ACHN (cell line): Measurements from ENCODE around the gene DLGAP1.

Experiments
- DNase-seq: peaks from one replicate; pipeline ENCODE4 v3.0.0-alpha.2; 2015
- in situ Hi-C: cut with HindIII; loops from 2 replicates; pipeline ENCODE4 v1.10.0; 2017; ENCODE audit warnings: low sequenced_read_pairs, low pct_ligation_motif_present, low pct_unique_long_range_greater_than_20kb

DLGAP1 gene

GRCh38 chr18:3803350-3803749 lies 651.8 kb downstream of the DLGAP1 start:
- in situ Hi-C loops = no loop called here
- DNase-seq = no peak

GRCh38 chr18:3799515-3799914 lies 655.6 kb downstream of the DLGAP1 start:
- no peak for DNase-seq
- in situ Hi-C loops = no loop called here

GRCh38 chr18:3798032-3798431 lies 657.1 kb downstream of the DLGAP1 start:
- no peak for DNase-seq
- in situ Hi-C loops = no loop called here

GRCh38 chr18:3796434-3796833 lies 658.7 kb downstream of the DLGAP1 start:
- in situ Hi-C loops = no loop called here
- DNase-seq = no peak

GRCh38 chr18:3794537-3795348 lies 660.4 kb downstream of the DLGAP1 start:
- in situ Hi-C loops = no loop called here

GRCh38 chr18:3793545-3793944 lies 661.6 kb downstream of the DLGAP1 start:
- DNase-seq = no peak
- in situ Hi-C loops = no loop called here

More at GRCh38 chr18:3794537-3795348, 660.4 kb downstream of the DLGAP1 start:
- DNase-seq = no peak

DNA sequence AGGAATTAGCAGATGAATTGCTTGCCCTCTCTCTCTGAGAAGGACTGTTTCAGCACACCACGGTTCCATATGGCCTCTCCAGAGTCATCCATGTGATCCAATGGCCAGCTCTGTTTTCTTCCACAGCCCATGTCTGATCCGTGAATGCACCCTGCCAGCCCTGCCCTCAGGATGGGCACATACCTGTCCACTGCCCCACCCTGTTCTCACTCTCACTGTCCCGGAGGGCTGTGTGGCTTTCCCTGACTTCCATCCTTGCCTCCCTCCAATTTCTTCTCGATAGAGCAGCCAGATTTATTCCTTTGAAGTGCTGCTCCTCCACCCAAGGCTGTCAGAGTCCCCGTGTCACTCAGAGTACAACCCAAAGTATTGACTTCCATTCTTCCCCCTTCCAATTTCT lies 662.0 kb downstream of the DLGAP1 start:
- DNase-seq = no peak
- in situ Hi-C loops = no loop called here

DNA sequence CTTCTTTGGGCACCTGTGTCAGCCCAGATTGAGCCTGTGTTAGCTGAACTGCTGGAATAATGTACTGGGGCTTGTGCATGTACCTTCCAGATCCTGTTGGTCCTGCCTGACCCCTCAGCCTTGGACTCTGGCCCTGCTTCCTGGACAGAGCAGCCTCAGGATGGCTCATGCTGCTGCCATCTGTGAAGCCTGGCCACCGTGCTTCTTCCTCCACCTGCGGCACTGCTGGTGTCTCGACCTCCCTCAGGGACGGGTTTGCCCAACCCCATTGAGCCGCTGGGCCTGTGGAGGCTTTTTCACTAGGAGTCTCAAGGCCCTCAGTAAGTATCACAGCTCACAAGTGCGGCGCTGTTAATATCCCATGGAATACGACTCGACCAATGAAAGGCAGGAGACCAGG lies 662.4 kb downstream of the DLGAP1 start:
- DNase-seq = no peak
- in situ Hi-C loops = no loop called here

DNA sequence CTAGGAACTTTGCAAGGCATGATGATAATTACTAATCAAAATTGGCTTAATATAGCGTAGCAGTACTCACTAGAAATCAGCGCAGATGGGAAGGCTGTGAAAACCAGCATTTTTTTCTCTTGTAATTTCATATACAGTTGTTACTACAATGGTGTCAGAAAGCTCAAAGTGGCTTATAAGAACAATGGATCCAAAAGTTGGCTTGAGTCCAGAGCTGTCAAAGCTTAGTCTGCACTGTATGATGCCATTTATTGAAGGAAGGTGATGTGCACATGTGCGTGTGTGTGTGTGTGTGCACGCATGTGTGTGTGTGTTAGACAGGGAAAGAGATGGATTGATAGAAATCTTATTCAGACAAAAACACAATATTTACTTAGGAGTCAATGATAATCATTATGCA lies 663.9 kb downstream of the DLGAP1 start:
- no peak for DNase-seq
- in situ Hi-C loops = no loop called here

GRCh38 chr18:3790703-3791102 lies 664.4 kb downstream of the DLGAP1 start:
- no peak for DNase-seq
- in situ Hi-C loops = no loop called here

DNA sequence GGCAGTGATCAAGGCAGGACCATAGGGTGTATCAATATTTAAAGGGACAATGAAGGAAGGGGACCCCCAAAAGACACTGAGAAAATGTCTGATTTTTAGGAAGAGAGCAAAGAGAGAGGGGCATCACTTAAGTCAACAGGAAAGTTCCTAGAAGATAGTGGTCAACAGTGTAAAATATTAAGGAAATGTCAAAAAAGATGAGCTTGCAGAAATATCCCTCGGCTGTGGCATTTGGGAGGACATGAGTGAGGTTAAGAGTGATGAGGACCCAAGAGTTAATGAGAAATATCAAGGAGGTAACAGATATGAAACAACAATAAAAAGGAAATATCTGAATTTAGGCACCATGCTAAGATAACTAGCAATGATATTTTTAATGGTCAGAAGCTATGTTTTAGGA lies 665.6 kb downstream of the DLGAP1 start:
- DNase-seq = no peak
- in situ Hi-C loops = no loop called here

GRCh38 chr18:3784949-3785348 lies 670.2 kb downstream of the DLGAP1 start:
- no peak for DNase-seq
- in situ Hi-C loops = no loop called here

DNA sequence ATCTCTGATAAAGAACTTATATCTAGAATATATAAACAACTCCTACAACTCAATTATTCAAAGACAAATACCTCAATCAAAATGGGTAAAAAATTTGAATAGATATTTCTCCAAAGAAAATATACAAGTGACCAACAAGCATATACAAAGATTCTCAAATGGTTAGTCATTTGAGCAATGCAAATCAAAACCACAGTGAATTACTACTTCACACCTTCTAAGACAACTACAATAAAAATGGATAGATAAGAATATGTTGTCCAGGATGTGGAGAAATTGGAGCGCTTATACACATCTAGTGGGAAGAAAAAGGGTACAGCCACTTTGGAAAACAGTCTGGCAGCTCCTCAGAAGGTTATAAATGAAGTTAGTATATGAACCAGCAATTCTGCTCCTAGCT lies 672.2 kb downstream of the DLGAP1 start:
- in situ Hi-C loops = no loop called here
- DNase-seq = no peak

DNA sequence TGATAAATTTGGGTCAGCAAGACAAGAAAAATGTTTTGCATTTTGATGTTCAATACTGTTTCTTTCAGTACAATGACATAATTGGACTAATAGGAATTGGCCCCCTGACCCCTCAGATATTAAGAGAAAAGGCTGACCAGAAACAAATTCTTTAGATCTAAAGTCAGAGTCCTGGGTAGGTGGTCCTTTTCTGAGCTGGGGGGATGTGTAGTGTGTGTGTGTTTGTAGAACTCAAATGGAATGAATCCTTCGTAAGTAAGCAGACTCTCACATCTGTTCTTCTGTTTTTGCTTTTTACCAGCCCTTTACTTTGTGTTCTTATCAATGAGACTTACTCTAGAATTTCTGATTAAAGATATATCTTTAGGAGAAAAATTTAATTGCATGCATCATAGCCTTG lies 677.4 kb downstream of the DLGAP1 start:
- DNase-seq = no peak
- in situ Hi-C loops = no loop called here

DNA sequence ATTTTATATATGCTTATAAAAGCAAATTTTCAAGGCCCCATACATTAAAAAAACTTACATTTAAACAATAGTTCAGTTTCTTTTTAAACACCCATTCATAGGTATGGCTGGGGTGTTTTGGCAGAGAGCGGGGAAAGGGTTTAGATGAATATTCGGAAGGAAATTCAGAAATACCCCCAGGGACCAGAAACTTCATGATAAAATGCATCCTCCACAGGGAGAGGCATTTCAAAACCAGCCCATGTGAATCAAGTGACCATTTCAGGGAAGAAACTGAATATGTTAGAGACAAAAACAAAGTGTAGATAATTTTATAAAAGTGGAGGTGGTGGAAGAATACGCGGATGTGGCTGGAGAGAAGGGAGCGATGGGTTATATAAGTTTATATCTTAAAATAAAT lies 678.0 kb downstream of the DLGAP1 start:
- in situ Hi-C loops = no loop called here
- no peak for DNase-seq

GRCh38 chr18:3775996-3776395 lies 679.1 kb downstream of the DLGAP1 start:
- DNase-seq = no peak
- in situ Hi-C loops = no loop called here

- in situ Hi-C loops = no loop called here
Measured at GRCh38 chr18:3773303-3773702, 681.8 kb downstream of the DLGAP1 start.

DNA sequence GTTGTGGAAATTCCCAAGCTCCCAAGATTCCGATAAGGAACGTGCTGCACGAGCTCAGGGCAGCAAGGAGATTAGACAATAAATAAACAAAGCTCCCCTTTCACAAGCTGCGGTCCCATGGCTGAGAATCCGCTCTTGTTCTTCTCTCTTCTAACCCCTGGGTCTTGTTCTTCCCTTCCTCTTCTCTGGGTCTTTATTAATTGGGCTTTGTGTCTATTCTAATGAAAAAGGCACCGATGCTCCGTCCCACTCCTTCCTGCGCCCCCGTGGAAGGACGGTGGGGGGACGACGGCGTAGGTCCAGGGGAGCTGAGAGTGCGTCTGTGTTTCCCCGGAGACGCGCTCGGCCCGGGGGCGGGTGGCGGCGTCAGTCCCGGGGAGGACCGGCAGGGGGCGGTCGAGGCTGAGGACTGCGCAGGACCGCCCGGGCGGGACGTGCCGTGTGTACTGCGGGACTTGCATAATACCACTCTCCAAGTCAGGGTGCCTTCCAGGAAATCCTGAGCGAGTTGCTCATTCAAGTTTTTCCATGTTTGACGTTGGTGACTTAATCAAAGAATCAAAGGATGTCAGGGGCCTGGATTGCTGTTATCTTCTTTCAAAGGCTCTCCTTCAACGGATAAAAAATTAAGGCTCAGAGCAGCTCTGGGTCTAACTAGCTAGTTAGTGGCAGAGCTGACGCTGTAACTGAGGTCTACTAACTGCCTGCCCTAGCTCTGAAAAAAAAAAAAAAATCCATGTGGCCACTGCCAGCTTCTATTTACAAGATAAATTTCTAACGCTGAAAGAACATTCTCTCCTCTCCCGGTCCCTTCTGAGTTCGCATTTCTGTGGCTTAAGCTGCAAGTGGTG lies 683.8 kb downstream of the DLGAP1 start:
- in situ Hi-C loops = no loop called here

More at GRCh38 chr18:3773303-3773702, 681.8 kb downstream of the DLGAP1 start:
- DNase-seq = no peak

GRCh38 chr18:3761266-3761665 lies 693.8 kb downstream of the DLGAP1 start:
- peak; percentile 57 for DNase-seq
- in situ Hi-C loops = no loop called here

More for the DNA sequence above, 683.8 kb downstream of the DLGAP1 start:
- DNase-seq = peak; percentile 86

- in situ Hi-C loops = no loop called here
- DNase-seq = no peak
Measured at GRCh38 chr18:3760741-3761140, 694.4 kb downstream of the DLGAP1 start.
